ENCODE measurements around the gene TSLP.

Gene TSLP

DNA sequence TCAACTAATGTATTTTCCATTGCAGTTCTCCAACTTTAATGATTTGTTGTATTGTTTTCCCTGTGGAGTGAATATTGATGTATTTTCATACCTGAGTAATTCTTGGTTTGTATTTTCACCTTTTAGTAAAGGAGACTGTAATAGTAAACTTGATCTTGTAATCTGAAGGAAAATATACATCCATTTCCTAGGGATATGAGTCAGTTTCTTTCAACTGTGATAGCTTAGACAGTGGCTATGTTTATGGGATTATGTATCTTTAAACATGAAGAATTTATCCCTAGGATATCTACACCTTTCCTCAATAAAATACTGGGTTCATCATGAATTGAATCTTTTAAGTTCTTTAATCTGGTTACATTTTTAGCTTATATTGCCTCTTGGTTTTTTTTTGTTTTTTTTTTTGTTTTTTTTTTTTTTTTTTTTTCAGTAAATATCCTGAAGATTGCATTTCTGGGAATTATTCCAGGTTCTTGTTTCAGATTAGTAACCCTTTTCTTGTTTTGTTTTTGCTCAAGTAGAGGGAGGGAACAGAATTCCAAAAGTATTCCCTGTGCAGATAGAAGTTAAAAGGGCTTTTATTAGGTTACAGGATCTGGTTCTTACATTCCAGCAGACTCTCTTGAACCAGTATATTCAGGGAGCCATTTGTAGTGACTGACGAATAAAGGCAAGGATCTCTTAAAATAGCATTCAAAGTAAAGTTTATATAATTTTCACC, 27.7 kb downstream of the TSLP start:
- DNase-seq, result no peak

DNA sequence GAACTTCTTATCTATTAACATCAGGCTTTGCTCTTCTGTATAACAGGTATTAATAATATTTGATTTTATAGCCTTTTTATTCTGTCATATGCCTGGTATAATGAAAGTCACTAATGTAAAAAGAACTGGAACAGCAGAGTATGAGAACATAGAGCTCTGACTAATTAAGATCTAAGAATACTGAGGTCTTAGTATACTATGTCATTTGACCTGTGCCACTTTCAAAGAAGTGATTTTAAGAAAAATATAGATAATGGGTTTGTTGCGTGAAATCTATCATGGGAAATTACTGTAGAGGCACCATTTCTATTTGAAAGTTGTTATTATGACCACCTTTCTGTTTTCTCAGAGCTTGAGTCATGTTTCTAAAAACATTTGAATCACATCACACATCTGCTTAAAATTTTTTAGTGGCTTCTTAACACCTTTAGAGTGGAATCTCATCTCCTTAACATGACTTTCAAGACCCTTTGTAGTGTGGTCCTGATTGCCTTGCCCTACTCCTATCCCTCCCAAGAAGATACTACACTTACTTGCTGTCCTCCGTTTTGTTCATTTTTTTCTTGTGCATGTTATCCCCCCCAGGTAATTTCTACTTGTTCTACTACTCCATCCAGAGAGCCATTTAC, 34.9 kb downstream of the TSLP start:
- no peak for DNase-seq

DNA sequence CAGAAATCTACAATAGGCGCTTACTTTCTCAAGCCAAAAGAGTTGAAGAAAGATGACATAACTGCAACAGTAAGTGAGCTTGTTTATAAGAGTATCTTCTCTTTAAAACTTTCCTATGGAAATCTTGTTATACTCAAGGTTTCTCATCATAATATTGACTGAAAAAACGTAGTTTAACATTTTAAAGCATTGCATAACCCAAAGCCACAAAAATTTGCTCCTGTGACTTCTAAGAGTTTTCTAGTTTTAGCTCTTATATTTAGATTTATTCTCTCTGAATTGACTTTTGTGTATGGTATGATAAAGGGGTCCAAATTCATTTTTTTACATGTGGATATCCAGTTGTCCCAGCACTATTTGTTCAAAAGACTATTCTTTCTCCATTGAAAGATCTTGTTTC, 35.9 kb downstream of the TSLP start:
- no peak for DNase-seq

DNA sequence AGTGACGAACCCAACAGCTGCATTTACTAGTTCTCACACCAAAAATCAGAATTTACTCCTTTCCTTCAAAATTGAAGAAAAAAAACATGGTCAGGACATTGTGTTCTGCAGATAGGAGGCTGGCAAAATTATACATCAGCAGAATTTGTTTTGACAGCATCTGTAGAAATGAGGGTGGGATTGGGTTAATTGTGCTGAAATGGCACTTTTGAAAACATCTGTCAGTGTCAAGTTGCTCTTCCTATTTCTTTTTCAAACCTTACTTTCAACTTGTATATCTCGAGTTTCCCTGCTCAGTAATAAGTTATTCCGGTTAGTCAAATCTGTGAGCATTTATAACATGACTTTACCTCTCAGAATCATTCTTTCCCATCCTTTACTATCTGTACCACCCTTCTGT, 40.4 kb downstream of the TSLP start:
- DNase-seq, result no peak

DNA sequence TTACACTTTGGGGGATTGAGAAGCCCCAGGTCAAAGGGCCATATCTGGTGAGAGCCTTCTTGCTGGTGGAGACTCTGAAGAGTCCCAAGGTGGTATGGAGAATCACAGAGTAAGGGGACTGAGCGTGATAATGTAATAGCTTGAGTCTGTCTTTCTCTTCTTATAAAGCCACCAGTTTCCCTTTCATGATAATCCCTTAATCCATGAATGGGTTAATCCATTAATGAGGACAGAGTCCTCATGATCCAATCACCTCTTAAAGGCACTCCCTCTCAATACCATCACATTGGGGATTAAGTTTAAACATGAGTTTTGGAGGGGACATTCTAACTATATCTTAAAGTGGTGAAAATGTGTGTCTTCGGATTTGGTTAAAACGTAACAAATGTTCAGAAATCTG, 42.2 kb downstream of the TSLP start:
- DNase-seq, result no peak

DNA sequence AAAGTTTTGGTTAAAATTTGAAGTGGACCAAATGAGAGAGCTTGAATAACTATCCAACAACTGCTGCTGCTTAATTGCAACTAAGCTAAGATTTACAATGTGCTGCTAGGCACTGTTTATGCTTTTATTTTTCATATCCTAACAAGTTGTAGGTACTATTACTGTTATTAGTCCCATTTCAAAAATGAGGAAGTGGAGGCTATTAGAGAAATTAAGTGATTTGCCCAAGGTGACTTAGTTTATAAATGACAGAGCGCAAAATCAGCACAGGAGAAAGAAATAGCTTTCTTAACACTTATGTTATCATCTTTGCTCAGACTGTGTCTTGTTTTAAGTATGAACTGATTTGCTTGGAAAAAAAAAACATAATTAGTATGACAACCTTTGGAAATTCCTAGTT, 43.7 kb downstream of the TSLP start:
- DNase-seq, result no peak

DNA sequence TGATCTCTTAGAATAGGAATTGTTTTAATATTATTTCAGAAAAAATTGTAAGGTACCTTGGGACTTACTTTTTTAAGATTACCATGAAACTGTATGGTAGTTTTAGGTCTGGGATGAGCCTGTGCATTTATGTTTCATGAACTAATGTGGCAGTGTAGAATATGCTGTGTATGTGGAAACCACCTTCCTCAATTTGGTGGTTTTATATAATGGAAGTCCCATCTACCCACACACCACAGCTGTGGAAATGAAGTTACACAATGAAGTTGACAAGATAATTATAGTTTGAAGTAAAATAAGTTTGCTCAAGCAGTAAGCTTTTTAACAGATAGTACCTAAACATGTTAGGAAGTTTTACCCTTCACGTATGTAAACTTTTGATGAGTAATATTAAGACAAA, 45.0 kb downstream of the TSLP start:
- DNase-seq, result no peak

DNA sequence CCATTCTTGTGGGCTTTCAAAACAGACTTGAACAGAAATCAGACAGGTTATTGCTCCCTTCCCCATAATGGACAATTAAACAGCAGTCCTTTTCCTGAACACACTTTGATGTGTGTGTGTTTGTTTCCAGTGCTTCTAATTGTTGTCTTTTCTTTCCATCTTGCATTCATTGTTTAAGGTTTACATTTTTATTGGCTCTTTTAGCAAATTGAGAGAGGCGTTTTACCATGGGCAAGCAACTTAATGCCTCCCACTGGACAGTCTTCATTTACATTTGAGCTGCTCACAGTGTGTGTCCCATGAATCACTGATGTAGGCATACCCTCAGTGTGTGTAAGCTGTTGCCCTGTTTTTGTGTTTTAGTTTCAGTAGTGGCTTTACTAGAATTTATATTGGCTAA, 45.6 kb downstream of the TSLP start:
- DNase-seq, result no peak

DNA sequence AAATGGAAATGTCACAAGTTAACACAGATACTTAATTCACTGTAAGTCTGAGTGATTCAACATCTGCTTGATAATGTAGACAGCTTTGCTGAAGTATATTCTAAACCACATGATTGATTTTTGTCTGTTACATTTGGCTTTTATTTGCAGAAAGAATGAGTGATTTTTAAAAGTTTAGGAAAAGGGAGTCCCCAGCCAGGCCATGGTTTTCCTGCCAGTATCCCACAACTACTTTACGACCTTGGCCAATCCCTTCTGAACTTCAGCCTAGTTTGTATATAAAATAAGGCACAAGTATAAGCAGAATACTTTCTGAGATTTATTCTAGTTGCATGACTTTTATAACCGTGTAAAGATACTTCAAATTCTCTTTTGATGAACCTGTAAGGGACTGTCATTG, 47.7 kb downstream of the TSLP start:
- no peak for DNase-seq

DNA sequence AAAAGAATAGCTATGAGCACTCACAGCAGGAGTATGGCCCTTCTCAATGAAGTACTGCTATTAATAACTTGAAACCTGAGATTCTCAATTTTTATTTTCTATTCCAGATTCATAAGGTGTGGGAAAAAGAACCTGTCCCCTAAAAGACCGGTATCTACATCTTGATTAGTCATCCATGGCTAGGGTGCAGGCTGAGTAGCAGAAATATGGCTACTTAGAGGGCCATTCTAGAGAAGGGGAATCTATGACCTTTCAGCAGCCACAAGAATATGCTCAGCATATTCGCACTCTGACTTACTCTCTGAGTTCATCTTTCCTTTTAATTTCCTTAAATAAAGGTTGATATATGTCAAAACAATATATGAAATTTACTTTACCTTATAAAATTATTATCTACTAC, 48.3 kb downstream of the TSLP start:
- DNase-seq, result no peak

DNA sequence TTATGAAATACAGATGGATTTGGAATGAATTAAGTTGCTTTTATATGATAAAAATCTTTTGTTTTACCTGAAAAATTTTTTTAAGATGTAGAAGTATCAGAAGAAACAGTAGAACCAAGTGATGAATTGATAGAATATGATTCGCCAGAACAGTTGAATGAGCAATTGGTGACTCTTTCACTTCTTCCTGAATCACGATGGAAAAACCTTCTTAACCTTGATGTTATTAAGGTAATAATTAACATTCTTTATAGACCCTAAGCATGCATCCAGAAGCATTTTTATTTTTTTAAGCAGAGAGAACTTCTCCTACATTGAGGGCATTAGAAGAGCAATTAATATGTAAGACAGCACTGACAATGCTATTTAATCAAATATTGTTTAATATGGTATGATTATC, 49.4 kb downstream of the TSLP start:
- no peak for DNase-seq

DNA sequence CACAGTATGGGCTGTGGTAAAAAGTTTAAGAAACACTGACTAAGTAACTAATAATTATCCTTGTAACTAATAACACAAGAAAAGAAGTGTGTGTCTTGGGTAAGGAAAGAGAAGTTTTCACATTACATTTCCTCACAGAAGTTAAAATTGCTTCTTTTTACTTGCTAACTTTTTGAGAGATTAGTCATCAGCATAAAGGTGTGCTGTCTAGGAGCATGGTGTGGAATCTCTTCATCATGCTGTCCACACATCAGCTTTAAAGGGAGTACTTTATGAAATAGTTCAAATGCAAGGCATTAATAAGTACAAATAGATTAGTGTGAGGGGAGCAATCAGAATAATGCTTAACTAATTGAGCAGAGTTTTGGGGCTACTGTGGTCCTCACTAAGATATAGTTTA, 50.4 kb downstream of the TSLP start:
- no peak for DNase-seq

DNA sequence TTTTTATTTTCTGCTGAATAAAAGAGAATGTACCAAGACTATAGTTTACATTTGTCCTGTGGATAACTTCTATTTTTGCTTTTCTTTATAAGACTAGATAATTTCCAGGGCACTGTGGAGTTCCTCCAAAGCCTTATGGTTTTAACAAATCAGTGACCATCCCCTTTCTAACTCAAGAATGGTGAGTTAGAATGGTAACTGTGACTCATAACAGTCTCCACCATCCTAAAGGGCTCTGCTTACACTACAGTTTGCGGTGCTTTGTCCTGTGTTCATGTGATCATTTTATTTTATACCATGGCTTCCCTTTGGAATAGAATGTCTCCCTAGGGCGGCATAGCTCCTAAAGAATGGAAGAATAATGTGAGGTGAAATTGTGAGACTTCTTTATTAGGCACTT, 50.9 kb downstream of the TSLP start:
- DNase-seq, result no peak

DNA sequence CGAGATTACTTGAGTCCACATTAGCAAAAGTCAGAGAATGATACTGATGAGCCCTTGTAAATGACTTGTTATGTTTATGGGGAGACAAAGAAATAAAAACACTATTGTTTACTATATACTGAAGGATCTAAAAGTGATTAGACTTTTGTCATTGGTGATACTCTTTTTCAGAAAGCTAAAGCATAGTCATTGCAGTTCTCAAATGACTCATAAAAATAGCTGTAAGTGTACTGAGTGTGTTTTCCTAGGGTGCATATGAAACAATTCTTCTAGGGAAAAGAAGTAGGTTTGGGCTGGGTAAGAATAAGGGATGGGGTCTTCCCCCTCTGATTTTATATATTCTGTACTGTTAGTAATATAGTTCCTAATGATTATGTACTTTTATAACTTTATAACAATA, 53.3 kb downstream of the TSLP start:
- no peak for DNase-seq

DNA sequence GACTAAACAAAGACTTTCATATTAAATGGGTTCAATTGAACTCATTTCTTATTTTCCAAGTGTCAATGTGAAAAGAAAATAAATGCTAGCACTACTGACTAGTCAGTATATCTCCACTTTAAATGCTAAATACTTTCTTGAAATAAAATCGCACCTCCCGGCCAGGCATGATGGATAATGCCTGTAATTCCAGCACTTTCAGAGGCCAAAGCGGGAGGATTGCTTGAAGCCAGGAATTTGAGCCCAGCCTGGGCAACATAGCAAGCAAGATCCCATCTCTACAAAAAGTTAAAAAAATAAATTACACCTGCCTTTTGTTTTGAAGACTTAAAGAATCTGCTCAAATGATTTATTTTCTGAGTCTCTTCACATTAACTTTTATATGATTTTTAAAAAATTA, 55.4 kb downstream of the TSLP start:
- no peak for DNase-seq
